GM21737 (cell line): ENCODE data around the gene PRDX5.

Source experiments
- ATAC-seq: cut with Tn5 transposase; IDR thresholded peaks from one replicate; pipeline ENCODE4 v1.9.1; 2021; ENCODE audit warnings: mild to moderate bottlenecking, moderate library complexity; ENCODE audit not compliant: unreplicated experiment

PRDX5 gene

DNA sequence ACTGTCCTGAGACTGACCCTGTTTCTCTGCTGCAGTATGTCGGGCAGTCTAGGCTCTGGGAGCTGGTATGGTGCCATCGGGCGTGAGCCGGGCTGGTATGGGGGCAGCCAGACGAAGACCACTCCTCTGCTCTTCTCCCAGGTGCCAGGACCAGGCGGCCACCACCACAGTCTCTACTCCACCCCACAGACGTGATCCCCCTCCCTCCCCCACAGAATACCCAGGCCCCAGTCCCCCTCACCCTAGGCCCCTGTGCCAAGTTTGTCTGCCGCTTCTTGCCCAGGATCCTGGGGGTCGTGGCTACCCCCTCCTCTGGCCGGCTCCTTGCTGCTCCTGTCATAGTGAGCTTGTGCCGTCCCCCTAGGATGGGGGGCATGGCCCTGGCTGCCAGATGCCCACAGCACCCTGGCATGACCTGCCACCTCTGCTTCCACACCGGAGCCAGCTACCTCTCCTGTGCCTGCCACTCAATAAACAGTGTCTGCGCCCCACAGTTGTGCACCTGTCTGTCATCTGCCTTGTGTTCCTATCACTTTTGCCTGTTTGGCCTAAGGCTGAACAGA lies 28.8 kb upstream of the PRDX5 start:
- ATAC-seq, result no peak

DNA sequence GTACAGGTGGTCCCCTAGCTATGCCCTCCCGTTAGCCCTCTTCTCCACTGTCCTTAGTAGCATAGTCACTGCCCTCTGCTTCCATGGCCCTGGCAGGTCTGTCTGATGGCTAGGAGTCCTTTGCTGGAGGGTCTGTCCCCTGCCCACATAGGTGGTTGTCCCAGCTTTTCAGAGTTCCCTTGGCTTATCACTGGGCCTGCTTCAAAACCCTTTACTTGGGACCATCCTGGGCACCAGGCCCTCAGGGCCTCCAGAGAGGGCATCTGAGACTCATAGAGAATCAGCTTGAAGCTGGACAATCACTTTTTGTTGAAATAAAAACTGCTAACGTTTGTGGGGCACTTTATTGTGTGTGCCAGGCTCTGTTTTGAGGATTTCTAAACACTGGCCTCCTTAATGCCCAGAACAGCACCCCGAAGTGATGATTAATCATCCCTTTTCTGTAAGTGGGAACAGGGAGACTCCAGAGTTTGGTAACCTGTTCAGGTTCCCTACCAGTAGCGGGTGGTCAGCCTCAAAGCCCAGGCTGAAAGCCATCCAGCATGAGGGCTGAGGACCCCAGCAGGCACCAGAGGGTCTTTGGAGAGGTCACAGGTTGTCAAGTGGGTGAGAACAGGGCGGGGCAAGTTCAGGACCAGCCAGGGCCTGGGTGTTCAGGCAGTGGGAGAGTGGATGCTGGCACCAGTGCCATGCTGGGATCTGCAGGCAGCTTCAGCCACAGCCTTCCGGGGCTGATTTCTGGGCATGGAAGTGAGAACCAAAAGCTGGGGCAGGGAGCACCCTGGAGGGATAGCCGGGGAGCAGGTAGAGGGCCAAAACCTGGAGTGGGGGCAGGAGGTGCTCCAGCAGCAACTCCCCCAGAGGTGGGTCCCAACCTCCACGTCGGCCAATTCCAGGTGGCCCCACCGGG lies 27.3 kb upstream of the PRDX5 start:
- no peak for ATAC-seq

DNA sequence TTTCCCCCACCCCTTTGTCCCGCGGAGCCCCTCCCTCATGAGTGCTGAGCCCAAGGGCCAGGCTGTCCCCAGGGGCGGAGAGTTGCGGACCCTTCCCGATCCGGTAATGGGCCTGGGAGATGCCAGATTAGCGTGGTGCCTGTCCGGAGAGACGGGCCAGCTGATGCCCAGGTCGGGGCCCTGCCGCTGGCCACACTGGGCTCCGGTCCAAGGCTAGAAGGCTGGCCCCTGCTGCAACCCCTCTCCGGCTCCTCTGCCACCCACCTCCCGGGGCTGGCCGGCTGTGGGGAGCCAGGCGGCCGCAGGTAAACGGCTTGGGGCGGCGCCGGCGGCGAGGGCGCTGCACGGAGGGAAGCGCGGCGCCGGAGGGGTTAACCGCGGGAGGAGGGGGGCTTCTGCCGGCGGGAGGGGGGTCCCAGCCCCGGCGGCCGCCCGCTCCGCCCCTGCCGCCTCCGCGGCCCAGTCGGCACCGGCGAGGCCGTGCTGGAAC lies 26.6 kb upstream of the PRDX5 start, which contains the start of gene KCNK4:
KCNK4 (plus strand) TSS at position 41 of the 490 bp plus-strand sequence. CDS start 1,717 bp downstream, outside the sequence.
- ATAC-seq, result no peak

DNA sequence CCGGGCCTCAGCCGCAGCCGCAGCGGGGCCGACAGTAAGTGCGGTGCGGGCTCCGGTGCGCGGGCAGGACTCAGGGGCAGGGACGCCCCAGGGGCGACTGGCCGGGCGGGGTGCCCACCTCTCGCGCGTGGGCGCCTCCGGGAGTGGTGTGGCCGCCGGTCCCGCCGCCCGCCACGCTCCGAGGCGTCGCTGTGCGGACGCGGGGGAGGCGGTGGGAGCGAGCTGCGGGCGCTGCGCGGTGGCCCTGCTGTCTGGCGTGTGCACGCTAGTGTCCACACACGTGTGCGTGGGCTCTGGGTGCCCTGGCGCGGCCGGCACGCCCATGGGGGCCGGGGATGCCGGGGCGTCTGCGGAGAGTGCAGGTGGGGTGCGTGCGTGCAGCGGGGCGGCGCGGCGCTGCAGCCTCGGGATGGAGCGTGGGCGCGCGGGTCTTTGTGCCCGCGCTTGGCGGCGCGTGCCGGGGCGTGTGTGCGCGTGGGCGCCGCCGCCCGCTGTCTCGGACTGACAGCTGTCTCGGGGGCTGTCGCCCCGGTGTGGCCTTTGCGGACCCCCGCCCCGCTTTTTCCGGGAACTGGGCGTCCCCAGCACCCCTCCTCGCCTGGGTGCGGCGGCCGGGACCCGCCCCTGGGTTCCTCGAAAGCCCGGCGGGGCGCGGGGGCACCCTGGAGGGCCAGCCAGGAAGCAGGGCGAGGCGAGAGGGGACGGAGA lies 26.0 kb upstream of the PRDX5 start:
- ATAC-seq, result no peak

DNA sequence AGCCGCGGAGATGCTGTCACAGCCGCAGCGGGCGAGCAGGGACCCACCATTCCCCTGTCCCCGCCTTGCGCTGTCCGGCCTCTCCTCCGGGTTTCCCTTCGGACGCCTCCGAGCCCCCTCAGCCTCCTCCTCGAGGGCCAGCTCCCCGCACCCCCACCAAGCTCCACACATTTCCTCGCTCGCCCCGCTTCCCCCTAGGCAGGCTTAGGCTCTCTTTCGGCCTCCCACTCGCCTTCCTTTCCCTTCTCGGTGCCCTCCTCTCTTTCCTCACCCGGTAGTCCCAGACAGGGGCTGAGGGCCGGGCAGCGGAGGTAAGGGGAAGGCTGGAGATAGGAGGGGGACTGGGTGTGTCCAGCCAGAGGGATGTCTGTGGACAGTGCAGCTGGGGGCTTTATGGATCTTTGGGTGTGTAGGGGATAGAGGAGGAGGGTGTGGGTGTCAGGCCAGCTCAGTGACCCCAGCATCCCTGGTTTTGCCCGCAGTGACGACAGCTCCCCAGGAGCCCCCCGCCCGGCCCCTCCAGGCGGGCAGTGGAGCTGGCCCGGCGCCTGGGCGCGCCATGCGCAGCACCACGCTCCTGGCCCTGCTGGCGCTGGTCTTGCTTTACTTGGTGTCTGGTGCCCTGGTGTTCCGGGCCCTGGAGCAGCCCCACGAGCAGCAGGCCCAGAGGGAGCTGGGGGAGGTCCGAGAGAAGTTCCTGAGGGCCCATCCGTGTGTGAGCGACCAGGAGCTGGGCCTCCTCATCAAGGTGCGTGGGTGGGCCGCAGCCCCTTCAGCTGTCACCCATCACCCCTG lies 25.3 kb upstream of the PRDX5 start:
- ATAC-seq, result no peak

DNA sequence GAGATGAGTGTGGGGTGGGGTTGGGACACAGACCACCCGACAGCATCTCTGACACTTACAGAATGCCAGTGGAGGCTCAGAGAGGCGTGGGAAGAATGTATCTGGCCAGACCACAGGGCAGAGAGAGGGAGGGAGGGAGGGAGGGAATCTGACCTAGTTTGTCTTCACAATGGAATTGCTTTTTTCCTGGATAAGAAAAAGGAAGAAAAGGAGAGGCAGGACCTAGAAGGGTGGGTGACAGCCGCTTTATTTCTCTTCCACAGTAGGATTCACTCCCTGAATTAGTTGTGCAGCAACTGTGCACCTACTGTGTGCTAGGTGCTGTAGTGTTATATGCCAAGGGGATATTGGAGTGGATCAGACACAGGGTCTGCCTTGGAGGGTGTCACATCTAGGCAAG lies 23.1 kb upstream of the PRDX5 start:
- no peak for ATAC-seq

DNA sequence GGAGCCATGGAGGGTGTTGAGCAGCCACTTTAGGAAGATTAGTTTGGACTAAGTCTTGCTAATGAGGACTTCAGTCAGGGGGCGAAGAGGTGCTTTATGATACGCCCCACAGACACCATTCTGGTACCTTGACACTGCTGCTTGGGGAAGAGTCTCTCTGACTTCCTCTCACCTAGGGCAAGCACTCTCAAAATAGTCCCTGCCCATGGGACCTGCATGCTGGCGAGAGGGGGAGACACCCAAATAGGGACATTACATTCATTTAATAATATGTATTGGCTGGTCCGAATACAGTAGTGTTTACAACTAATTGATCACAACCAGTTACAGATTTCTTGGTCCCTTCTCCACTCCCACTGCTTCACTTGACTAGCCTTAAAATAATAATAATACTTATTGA lies 22.2 kb upstream of the PRDX5 start:
- no peak for ATAC-seq

DNA sequence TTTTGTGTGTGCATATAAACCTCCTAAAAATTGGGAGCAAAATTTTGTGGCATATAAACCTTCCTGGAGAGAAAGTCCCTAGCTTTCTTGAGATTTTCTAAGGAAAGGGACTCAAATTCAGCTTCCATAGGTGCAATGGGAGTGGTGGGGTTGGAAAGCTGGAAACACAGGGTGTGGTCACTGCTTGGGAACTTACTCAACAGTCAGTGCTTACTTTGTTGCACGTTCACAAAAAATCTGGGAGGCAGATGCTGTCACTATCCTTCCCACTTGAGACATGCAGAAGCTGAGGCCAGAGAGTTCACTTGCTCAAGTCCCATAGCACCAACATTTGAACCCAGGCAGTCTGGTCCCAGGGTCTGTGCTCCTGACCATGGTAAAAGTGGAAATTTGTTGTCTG lies 21.7 kb upstream of the PRDX5 start:
- ATAC-seq, result no peak

DNA sequence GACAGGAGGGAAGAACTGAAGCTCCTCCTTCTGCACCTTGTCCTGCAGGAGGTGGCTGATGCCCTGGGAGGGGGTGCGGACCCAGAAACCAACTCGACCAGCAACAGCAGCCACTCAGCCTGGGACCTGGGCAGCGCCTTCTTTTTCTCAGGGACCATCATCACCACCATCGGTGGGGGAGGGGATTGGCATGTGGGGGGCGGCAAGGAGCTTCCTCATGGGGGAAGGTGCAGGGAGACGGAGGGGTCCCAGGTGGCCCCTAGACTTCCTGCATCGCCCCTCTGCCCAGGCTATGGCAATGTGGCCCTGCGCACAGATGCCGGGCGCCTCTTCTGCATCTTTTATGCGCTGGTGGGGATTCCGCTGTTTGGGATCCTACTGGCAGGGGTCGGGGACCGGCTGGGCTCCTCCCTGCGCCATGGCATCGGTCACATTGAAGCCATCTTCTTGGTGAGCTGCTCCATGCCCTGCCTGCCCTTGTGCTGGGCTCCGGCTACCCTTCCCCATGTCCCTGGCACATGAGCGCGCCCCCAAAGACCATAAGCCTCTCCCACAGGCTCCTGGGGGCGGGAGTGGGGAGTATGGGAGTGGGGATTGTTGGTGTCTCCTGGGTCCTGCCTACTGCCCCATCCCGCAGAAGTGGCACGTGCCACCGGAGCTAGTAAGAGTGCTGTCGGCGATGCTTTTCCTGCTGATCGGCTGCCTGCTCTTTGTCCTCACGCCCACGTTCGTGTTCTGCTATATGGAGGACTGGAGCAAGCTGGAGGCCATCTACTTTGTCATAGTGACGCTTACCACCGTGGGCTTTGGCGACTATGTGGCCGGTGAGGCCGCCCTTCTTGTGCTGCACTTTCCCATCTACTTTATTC lies 20.9 kb upstream of the PRDX5 start:
- ATAC-seq, result no peak

DNA sequence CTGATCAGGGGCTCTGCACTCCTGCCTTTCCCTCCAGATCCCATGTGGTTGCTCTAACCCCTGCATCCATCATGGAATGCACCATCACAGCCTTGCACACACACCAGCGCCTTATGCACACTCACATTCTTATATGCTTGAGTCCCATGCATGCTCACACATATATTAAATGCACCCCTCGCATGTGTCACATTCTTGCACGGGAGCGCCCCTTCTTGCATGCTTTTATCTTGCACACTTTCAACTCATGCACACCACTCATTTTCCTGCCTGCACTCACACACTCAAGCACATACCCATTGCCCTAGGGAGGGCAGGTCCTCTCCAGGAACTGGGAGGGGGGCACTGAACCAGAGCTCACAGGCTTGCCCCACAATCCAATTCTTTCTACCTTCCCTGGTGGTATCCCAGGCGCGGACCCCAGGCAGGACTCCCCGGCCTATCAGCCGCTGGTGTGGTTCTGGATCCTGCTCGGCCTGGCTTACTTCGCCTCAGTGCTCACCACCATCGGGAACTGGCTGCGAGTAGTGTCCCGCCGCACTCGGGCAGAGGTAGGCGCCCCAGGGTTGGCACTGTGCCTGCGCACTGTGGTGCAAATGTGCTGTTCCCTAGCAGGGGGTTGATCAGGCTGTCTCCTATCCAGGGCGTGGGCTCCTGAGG lies 20.1 kb upstream of the PRDX5 start:
- no peak for ATAC-seq

DNA sequence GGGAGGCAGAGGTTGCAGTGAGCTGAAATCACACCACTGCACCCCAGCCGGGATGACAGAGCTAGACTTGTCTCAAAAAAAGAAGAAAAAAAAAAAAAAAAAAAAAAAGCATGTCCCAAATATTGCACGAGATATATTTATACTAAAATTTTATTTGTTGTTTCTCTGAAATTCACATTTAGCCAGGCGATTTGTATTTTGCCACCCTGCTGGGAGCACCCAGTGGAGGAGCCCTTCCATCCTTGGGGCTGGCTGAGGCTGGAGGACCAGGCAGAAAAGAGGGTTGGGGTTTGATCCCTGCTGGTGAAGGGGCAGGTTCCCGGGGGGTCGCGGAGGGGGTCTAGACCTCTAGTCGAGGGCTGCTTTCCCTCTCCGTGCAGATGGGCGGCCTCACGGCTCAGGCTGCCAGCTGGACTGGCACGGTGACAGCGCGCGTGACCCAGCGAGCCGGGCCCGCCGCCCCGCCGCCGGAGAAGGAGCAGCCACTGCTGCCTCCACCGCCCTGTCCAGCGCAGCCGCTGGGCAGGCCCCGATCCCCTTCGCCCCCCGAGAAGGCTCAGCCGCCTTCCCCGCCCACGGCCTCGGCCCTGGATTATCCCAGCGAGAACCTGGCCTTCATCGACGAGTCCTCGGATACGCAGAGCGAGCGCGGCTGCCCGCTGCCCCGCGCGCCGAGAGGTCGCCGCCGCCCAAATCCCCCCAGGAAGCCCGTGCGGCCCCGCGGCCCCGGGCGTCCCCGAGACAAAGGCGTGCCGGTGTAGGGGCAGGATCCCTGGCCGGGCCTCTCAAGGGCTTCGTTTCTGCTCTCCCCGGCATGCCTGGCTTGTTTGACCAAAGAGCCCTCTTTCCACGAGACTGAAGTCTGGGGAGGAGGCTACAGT lies 18.7 kb upstream of the PRDX5 start:
- no peak for ATAC-seq

DNA sequence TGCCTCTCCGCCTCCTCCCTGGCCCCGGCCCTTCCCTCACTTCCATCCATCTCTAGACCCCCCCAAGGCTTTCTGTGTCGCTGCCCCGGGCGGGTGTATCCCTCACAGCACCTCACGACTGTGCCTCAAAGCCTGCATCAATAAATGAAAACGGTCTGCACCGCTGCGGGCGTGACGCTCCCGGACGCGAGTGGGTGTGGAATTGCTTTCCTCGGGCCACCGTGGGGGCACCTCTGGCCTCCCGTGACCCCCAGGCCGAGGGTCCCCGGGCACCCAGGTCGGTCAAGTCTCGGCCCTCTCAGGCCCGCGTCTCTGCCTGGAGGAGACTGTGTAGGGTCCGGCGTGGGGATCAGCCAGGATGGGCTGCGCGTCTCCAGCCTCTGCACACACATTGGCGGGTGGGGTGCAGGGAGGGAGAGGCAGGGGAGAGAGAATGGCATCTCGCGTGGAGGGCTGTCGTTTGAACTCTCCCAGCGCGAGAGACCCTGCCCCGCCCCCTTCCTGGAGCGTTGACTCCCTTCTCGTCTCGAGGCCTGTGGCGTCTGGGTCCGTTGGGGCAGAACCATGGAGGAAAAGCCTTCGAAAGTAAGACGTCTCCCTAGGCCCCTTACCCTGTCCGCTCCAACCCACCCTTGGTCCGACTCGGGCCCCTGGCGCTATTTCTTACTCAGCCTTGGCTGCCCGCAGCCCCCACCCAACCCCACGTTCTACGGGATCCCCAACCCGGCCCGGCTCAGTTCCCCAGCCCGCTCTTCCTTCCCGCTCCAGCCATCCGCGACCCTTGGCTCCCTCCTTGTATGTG lies 17.9 kb upstream of the PRDX5 start, which contains the start of gene CATSPERZ:
CATSPERZ (plus strand) TSS at position 512 of the 802 bp plus-strand sequence; CDS start at position 565, 53 bp downstream.
- ATAC-seq, result no peak

DNA sequence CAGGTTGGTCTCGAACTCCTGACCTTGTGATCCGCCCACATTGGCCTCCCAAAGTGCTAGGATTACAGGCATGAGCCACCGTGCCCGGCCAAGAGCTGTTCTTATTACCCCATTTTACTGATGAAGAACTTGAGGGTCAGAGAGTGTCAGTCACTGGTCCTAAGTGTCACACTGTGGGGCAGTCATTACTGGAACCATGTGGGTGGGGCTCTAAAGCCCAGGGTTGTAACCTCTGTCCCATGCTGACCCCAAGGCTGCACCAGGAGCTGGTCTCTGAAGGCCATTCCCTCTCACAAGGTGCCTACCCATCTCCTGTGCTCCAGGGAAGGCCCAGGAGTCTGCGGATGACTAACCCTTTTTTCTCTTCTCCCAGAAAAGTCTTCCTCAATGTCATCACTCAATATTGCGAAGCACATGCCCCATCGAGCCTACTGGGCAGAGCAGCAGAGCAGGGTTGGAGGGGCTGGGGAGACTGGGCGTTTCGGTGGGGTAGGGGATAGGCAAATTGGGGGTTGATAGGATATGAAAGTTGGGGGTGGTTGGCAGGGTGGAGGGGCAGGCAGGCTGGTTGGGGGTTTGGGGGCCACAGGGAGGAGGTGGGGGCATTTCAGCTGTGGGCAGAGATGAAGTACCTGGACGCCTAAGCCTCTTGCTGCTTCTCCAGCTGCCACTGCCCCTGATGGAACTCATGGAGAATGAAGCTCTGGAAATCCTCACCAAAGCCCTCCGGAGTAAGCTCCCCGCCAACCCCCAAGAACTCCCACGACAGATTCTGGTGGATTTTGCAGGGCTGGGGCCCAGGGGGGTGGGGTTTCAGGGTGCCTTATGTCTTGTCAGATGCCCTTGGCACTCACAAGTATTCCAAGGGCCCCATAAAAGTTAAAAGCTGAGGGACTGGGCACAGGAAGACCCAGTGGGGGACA lies 14.6 kb upstream of the PRDX5 start:
- no peak for ATAC-seq

DNA sequence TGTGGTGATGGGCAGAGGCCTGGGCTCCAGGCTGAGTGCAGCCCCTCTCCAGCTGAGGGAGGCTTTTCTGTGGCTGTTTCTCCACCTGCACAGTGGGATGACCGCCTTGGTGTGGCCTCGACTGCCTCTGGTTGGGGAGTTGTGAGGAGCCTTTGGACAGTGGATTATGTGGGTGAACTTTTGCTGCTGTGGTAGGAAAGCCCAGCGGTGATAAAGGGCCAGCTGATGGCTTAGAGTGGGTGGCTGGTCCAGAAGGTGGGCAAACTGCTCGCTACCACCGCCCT lies 13.9 kb upstream of the PRDX5 start:
- ATAC-seq, result no peak

DNA sequence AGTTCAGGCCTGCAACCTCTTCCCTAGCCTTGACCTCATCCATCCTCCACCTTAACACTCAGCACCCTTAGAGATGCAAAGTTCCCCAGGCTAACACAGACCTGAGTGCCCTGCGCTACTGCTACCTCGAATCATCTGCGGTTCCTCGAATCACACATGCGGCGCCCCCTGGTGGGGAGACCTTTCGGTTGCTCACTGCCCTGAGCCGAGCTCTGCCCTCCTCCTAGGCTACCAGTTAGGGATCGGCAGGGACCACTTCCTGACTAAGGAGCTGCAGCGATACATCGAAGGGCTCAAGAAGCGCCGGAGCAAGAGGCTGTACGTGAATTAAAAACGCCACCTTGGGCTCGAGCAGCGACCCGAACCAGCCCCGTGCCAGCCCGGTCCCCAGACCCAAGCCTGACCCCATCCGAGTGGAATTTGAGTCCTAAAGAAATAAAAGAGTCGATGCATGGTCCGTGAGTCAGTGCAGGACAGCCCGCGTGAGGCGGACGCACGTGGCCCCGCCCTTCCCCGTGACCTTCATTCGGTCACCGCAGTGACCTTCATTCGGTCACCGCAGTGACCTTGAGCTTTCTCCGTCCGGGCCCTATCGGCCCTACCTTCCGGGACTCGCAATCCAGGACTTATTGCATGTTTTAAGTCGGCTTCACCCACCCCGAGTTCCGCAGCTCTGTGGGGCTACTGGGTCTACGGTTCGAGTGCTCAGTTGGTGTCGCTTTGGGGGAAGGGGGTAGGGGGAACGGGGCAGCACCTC lies 13.4 kb upstream of the PRDX5 start:
- ATAC-seq, result peak; percentile 16
